D341Med (cell line): Measurements from ENCODE around the gene UBL4A.

Experiments
- DNase-seq: peaks from one replicate; pipeline ENCODE4 v3.0.0; 2012; ENCODE audit warnings: low spot score

UBL4A gene

DNA sequence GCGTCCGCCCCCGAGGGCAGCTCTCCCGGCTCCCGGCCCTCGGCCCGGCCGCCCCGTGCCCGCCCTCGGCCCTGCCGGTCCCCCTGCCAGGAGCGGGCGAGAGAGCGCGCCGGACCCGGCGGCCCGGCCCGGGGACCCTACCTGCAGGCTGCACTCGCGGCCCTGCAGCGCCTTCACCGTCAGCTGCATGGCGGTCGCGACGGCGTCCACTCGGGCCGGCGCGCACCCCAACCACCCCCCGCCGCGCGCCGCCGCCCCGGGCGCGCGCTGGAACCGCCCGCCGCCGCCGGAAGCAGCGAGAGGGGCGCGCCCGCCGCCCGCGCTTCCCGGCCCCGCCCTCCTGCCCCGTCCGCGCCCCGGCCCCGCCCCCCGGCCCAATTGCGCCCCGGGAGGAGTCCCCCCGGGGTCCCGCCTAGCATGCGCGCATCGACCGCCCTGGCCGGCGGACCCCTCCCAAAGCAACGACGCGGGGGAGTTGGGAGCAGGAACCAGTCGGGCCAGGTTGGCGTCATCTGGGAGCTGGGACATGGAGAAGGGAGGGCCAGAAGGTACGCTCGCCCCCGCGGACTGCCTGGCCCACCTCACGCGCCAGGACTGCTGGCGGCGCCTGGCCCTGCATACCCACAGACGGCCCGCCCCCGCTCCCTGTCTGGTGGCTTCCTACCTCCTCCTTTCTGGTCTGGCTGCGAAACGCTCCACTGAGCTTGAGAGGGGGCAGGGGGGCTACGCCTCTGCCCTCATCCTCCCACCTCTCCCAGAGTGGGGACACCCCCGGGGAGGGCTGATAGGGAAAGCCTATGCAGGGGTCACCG is at the start of gene UBL4A:
Gene UBL4A (minus strand): TSS at position 220 of the 812 bp plus-strand sequence. CDS start 31 bp downstream, at position 189.
- peak; percentile 85 for DNase-seq

DNA sequence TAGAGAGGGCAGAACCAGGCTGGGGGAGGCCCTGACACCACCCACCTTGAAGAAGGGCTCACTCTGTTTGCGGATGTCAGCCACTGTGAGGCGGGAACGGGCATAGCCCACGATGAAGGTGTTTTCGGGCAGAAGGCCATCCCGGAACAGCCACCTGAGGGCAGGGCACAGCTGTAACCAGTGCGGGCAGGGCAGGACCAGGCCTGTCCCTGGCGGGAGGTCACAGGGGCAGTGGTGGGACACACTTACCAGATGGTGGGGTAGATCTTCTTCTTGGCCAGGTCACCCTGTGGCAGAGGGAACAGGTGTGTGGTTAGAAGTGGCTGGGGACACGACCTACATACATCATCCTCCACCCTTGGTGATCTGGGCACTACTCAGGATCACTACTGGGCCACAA is 49.5 kb upstream of the UBL4A start:
- no peak for DNase-seq

DNA sequence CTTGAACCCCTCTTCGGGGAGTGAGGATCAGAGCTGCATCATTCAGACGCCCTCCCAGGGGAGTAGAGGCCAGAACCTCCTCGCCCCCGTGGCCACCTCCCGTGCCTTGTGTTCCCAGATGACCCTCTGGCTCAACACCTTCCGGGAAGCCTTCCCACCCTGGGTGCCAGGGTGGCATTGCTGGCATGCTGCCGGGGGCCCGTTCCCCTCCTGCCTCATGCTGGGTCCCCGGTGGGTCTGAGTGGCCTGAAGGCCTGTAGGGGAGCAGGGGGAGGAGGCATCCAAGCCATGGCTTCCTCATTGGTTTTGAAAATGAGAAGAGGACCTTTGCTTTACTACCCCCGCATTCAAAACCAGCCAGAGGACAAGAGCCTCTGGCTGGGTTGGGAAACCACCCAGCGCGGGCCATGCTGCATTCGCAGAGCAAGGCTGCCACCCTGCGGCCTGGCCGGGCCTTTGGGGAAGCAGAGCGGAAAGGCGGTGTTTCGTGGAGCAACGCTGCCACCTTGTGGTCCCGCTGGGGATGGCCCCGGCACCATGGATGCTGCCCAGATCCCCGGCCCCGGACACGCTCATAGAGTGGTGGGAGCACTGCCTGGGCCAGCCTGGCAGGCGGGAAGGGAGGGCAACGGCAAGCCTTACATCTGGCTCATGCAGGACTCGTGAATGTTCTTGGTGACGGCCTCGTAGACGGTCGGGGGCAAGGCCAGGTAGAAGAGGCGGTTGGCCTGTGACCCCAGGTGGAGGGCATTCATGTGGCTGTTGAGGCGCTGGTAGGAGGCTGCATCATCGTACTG is 48.3 kb upstream of the UBL4A start:
- DNase-seq: peak; percentile 90

DNA sequence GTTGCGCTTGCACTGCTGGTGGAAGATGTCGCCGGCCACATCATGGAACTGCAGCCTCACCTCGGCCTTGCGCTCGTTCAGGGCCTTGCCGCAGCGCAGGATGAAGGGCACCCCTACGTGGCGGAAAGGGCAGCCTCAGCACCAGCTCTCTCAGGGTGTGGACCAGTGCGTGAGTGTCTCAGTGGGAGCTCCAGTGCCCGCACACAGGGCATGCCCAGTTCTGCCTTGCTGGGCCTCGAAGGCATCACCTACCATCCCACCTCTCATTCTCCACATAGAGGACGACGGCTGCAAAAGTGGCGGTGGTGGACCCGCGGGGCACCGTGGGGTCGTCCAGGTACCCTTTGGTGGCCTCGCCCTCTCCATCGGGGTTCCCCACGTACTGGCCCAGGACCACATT is 46.3 kb upstream of the UBL4A start:
- no peak for DNase-seq

DNA sequence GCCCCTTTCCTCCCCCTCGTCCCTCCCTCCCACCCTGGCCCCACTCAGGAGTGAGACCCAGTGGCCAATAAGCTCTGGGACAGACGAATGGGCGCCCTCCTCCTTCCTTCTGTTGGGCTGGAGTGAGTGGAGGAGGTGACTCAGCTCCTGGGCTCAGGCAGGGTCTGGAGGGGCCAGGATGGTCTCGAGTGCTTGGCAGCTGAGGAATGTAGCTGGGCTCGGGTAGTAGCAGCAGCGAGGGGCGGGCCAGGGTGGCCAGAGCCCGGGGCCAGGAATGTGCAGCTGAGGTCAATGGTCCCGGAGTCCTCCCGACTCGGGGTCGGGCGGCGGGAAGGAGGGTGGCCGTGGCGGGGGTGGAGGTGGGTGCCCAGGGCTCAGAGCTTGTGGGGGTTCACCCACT is 45.2 kb upstream of the UBL4A start:
- DNase-seq: no peak

DNA sequence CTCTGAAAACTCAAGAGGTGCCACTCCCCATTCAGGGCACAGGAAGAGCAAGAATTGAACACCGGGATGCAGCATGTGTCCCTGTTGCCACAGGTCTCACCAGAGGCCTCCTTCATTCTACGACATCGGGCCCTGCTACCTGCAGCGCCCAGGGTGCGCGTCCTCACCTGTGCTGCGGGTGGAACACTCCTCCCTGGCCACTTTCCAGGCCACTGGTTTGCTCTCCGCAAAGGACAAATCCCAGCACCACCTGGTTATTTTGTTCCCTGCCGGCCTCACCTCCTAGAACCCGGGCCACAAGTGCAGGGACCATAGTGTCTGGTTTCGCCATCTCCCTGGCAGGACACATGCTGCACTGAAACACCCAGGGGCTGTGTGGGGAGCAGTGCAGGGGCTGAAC is 43.9 kb upstream of the UBL4A start:
- DNase-seq: no peak

DNA sequence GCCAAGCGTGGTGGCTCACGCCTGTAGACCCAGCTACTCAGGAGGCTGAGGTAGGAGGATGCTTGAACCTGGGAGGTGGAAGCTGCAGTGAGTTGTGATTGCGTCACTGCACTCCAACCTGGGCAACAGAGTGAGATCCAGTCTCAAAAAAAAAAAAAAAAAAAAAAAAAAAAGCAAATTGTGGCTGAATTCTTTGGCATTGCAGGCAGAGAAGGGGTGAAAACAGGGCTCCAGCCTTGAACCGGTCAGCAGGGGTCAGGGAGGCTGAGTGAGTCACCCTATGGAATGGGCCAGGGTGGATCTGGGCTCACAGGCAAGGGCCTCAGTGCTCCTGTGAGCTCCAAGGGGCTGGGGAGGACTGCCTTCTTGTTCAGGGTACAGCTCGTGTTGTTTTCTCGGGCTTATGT is 42.8 kb upstream of the UBL4A start:
- DNase-seq: no peak

DNA sequence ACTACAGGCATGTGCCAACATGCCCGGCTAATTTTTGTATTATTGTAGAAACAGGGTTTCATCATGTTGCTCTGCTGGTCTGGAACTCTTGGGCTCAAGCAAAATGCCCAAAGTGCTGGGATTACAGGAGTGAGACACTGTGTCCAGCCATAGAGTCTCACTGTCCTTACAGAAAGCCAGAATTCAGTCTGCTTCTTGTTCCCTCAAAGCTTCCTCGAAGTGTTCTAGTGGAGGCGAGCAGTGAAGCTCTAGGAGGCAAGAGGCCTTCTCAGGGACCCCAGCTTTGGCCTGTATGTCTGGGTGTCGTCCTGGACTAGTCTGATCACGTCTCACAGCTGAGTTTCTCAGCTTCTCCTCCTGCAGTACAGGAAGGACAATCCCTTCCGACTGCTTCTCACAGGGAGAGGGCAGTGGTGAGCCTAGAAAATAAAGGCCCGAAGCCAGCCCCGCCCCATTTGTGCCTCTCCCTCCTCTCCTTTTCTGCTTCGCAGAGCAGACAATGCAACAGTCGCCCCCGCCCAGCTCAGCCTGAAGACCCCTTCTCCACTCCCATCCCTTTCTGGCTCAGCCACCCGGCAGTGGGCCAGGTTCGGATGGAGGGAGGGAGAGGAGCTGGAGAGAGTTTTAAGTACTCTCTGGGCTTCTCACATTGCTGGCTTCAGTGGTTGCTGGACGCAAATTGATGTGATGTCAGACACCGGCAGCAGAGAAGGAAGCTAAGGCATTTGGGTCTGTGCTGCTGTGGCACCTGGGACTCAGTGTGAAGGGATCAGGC is 40.7 kb upstream of the UBL4A start:
- DNase-seq: peak; percentile 72

DNA sequence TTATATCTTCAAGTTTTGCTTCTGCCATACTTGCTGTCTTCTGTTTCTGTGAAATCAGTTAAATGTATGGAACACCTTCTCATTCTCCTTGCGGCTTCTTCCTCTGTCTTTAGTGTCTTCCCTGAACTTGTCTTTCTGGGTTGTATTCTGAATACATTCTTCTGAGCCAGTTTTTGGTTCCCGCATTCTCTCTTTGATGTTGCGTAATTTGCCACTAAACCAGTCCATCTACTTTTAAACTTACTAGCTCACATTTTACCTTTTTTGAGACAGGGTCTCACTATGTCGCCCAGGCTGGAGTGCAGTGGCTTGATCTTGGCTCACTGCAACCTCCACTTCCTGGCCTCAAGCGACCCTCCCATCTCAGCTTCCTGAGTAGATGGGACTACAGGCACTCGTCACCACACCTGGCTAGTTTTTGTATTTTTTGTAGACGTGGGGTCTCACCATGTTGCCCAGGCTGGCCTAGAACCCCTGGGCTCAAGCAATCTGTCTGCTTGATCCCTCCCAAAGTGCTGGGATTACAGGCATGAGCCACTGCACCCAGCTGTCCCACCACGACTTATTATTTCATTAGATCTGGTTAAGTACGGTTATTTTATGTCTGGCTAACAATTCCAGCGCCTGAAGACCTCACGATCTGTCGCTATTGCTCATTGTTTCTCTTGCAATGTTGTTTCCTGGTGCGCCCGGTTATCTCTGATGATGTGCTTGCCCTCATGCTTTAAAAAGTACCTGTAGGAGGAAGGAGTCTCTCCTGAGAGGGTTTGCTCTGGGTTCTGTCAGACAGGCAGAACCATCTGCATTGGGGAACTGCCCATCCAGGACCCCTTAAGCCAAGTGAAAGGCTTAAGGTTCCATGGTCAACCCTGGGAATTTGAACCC is 39.4 kb upstream of the UBL4A start:
- no peak for DNase-seq

DNA sequence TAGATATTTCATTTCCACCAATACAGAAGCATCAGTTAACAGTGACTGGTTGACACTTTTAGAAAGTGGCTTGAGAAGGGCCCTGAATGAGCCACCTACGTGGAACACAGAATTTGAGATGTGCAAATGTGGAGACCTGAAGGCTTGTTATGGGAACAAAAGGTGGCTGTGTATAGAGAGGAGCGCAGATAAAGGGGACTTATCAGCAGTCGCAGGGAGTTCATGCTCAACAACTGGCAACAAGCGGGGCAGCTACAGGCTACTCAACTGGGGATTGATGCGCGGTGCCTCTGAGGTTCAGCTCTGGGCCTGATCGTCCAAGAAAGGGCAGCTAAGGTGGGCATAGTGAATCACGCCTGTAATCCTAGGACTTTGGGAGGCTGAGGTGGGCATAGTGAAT is 33.0 kb upstream of the UBL4A start:
- DNase-seq: no peak

DNA sequence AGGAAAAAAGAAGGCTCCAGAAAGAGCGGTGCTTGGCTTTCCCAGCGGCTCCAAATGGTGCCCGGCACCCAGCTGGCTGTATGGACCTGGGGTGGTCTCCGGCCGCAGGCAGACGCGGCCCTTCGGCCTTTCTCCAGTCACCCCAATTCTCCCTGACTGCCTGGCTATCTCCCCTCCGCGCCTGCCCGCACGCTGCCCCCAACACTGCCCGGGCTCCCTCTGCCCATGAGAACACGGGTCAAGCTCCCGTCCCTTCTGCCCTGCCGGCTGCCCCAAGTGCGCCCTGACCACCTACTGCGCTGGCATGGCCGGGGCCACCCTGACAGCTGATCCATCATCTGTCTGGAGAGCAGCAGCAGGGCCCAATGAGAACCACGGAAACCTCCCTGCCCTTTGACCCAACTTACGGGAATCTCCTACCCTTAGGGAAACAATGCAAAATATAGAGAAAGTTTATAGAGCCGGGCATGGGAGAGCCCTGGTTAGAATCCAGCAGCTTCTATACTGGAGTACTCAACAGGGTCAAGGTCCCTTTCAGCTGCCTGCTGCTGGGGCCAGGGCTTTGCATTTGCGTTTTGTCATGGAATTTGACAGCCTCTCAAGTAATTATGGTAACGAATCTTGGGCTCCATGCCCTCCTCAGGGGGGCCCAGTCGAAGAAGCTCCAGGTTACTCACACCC is 30.8 kb upstream of the UBL4A start:
- no peak for DNase-seq

DNA sequence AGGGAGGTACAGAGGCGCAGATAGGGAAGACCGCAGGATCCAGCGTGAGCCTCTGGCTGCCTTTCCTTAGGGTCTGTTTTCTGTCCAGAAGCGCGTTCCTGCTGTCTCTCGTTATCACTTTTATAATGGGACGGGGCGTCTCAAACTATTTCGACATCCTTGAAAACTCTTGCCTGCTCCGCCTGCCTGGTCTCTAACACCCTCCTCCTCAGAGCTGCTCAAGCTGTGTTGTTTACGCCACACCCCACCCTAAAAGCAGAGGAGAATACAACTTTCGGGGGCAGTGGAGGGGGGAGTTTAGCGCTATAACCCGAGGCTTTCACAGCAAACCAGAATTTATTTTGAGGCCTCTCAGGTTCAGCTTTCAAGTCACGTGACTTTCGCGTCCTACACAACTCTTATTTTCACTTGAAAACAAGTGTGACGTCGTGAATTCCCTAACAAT is 30.3 kb upstream of the UBL4A start:
- DNase-seq: no peak

DNA sequence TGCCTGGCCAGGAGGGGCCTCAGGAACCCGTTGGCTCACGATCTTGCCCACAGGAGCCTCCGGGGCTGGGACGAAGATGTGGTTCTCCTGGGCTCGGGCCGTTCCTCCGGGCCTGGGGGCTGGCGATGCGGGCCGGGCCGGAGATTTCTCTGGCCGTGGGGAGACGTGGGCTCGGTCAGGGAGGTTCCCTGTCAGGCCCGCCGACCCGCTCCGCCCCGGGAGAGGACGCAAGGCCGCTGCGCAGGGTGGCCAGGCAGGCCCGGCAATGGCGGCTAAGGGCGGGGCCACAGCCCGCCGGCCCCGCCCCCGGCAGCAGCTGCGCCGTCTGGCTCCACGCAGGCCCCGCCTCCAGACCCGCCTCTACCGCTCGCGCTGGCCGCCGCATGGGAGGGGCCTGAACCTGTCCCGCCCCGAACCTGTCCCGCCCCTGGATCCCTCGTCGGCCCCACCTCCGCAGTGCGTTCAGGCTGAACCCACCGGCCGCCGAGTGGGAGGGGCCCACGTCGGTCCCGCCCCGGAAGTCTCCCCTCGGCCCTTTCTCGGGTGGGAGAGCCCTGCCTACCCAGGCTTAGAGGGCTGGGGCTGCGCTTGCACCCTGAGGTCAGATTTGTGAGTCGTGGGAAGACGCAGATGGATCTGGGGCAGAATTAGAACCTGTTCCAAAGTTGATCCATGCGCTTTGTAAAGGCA is 29.7 kb upstream of the UBL4A start, which contains the start of gene FAM3A:
Gene FAM3A (minus strand): TSS at position 267 of the 690 bp plus-strand sequence. CDS start 460 bp downstream, outside the sequence.
- peak; percentile 94 for DNase-seq

DNA sequence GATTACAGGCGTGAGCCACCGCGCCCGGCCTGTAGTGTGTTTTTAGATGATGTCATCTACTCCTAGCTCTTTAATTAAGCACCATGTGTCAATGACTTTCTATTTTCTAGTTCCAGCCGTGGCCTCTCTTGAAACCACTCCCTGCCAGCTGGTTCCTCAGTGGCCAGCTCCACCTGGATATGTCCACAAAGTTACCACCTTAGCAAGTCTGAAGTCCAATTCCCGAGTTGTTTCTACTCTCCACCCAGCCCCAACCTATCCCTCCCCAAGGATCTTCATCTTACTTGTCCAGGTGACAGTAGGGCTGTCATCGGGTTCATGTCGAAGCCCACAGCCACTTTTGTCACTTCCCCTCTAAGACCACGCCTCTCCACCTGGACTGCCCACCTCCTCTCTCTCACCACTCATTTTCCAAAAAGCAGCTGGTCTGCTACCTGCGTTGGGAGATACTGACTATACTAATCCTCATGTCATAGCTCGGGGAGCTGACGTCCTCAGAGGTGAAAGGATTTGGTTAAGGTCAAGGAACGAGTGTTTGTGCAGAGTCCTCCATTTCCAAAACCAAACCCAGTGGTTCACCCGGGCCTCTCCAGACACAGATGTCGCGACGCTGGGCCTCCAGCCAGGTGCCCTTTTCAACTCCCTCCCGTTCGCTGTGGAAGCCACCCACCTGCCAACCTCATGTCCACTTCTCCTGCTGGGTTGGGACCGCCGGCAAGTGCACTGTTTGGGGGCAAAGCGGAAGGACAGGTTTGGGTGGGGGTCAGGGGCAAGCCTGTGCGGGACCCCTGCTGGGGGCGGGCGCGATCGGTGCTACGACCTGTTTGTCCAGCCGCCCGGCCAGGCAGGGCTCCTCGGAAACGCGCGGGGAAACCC is 28.9 kb upstream of the UBL4A start:
- DNase-seq: no peak

DNA sequence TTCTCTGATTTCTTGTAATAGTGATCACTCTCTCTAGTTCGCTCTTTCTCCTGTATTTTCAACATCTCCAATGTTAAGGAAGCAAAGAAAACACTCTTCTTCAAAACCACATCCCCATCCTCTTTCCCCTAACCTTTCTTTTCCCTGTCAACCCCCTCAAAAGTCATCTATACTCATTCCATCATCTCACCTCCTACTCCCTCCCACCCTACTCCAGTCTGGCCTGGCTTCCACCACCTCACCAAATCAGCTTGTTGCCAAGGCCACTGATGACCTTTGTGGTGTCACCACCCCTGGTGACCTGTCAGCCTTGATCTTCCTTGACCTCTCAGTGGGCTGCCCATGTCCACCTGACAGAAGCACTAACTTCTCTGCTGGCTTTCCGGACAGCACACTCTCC is 27.3 kb upstream of the UBL4A start:
- no peak for DNase-seq

DNA sequence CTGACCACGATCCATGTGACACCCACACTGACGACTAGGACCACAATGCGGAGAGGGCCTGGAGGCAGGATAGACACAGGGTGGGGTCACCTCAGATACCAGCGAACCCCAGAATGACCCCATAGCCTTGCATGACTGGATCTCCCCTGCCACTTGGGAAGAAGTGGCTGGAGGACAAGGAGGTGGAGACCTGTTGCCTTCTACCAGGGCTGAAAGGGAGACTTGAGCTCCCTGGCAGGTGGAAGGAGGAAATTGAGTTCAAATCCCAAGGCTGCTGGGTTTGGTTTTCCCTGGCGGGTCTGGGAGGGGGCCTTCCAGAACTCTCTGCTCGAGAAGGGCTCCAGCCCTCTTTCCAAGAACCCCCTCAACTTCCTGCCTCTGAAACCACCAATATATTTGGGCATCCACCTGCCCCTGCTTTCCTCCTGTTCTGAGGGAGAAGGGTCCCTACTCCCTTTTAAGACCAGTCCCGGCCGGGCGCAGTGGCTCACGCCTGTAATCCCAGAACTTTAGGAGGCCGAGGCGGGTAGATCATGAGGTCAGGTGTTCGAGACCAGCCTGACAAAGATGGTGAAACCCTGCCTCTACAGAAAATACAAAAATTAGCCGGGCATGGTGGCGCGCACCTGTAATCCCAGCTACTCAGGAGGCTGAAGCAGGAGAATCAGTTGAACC is 26.6 kb upstream of the UBL4A start:
- no peak for DNase-seq

DNA sequence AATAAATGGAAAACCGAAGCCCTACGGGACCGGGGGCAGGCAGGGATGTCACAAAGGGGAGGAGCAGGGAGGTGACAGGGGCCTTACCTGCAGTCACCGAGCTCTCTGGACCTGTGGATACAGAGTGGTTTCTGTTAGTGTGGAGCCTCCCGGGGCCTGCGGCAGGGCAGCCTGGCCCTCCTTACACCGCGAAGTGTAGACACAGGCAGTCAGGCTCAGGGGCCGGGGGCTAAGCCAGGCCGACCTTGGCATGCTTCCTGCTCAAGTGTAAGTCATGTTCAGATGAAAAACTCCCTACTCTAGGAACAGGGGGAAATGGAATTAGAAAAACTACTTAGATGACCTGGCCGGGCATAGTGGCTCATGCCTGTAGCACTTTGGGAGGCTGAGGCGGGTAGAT is 25.3 kb upstream of the UBL4A start:
- no peak for DNase-seq

DNA sequence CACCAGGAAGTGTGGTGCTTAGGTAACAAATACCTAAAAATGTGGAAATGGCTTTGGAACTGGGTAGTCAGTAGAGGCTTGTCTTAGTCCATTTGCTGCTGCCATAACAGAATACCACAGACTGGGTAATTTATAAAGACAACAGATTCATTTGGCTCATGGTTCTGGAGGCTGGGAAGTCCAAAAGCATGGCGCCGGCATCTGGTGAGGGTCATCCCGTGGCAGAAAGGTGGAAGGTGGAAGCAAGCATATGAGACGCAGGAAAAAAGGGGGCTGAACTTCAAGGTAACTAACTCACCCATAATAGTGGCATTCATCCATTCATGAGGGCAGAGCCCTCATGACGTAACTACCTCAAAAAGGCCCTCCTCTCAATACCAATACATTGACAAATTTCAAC is 23.0 kb upstream of the UBL4A start:
- DNase-seq: no peak

DNA sequence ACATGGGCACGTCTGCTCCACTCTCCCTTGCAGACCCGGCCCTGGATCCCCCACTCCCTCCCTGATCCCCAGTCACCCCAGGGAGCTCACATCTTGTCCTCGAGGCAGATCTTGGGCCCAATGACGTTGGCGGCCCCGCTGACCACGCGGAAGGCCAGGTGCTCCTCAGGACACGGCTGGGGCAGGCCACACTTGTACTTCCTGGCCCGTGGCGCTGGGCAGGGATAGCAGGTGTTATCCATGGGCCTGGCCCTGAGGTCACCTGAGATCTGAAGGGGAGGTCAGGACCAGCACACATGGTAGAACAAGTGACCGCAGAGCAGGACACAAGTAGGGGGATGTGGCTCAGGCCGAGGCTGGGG is 21.9 kb upstream of the UBL4A start:
- DNase-seq: no peak
